HG03575 (cell line): Measurements from ENCODE around the gene IRF4.
A peak's percentile ranks its signal among the peaks of the same experiment; 100 is the strongest.

ENCODE experiments used
- ATAC-seq: cut with Tn5 transposase; IDR thresholded peaks from one replicate; pipeline ENCODE4 v1.9.1; 2021; ENCODE audit not compliant: unreplicated experiment, insufficient number of reproducible peaks, low FRiP score; ENCODE audit errors: extremely low read depth

The IRF4 gene

DNA sequence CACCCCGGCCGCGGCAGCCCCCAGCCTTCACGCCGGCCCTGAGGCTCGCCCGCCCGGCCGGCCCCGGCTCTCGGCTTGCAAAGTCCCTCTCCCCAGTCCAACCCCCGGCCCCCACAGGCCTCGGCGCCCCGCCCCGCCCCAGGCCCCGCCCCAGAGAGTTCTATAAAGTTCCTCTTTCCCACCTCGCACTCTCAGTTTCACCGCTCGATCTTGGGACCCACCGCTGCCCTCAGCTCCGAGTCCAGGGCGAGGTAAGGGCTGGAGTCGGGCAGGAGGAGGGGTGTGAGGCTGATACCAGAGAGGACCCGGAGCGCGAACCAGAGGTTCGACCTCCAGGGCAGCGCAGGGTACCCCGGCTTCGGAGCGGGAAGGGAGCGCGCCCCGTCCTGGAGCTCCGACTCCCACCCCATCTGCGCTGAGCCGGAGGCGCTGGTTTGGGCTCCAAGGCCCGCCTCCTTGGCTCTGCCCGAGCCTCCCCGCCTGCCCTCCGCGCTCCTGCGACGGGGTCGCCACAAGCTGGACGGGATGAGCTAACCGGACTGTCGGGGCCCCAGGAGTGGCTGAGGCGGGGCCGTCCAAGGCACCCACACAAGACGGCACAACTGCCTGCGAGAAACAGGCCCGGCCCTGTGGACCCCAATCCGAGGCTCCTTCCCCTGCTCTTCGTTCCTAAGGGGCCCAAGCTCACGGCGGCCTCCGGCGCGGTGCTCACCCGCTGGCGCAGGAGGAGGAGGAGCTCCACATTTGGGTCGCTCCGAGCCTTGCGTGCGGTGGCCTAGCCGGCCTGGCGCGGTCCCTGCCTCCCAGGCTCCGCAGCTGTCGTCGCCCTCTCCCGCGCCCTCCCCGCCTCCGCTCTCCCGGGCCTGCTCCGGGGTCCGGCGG is at the start of gene IRF4:
TSS of gene IRF4 (plus strand) at position 194 of the 882 bp plus-strand sequence. CDS start 1,401 bp downstream, outside the sequence.
- no peak for ATAC-seq

DNA sequence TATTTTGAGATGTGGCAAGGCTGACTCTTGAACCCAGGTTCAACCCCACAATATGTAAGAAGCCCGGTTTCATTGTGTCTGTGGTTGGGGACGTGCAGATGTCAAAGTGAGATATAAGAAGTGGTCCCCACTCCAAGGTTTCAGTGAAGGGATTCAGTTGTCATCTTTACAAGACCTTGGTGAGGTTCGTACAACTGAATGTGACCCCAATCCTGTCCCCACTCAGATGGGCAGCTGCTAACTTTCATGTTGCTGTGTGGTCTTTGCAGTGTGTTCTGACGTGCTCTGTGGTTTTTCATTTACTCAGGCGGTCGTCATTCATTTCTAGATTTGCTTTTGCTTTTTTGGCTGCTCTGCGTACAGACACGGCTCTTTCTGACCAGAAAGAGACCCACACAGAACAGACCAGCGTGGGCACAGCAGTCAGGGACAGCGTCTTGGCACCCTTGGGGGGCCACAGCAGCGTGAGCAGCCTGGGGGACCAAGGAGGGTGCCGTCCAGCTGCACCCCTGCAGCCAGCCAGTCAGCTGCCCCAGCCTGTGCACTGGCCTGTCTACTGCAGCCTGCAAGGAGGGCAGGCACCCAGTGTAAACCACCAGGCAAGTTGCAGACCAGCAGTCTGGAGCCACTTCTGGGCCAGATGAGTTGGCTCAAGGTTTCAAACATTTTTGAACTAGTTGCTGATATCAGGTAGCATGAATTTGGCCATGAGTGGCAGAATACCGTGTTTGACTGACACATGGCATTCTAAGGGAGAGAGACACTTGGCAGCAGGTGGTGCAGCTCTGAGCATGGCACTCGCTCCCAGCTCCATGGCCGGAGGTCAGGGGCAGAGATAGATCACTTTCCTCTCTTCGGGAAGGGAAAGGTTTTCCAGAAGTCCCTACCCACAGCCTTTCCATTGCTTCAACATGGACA is 49.4 kb upstream of the IRF4 start:
- peak; percentile 45 for ATAC-seq

DNA sequence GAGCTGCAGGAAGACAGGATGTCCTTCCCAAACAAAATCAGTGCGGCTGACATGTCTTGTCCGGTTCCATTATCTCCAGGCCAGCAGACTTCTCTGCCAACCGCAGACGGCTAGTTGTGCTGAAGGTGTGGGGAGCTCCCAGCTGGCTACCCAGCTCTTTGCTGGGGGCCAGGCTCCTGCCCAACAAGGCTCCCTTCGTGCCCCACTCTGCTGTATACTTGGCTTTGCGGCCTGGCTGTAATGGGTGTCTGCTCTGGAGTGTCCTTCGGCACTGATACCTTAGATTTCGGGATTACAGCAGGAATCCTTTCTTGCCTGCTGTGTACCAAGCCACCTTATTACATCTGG is 48.7 kb upstream of the IRF4 start:
- no peak for ATAC-seq

DNA sequence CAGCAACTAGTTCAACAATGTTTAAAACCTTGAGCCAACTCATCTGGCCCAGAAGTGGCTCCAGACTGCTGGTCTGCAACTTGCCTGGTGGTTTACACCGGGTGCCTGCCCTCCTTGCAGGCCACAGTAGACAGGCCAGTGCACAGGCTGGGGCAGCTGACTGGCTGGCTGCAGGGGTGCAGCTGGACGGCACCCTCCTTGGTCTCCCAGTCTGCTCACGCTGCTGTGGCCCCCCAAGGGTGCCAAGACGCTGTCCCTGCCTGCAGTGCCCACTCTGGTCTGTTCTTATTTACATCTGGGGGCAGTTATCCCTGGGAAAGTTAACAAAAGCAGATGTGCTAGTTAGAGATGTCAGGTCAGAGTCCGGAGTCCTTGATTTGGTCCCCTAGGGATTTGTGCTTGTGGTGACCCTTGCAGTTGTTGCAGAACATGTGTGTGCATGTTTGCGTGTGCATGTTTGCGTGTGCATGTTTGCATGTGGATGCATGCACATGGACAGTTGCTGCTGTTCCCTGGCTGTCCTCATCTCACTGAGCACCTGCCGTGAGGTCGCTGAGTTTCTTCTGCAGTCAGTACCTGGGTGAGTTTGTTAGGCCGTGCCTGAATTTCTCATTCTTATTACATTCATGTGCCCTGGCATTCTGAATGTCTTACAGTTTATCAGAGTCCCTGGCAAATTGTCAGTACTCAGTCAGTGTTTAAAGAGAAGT is 48.2 kb upstream of the IRF4 start:
- no peak for ATAC-seq

DNA sequence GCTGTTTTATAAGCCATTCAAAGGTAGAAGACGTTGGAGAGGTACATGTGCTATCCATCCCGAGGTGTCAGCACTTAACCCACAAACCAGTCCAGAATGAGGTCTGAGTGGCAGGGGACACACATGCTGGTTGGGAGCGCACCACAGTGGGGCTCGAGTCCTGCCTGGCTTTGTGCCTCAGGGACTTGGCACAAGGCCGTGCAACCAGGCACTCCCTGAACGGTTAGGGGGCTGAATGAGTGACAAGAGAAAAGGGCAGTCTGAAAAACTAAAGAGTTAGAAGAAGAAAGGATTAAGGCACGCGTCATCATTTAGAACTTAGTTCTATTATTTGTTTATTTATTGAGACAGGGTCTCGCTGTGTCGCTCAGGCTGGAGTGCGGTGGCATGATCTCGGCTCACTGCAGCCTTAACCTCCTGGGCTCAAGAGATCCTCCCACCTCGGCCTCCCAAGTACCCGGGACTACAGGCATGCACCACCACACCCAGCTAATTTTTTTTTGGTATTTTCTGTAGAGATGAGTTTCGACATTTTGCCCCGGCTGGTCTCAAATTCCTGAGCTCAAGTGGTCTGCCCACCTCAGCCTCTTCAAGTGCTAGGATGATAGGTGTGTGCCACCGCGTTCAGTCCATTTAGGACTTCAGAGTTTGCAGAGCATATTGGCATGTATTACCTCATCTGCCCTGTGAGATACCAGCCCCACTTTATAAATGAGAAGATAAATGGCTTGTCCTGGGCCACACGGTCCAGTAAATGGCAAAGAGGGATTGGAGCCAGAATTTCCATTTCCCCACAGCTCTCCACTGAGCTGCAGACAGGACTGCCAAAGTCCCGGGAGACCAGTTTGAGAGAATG is 47.4 kb upstream of the IRF4 start:
- no peak for ATAC-seq

DNA sequence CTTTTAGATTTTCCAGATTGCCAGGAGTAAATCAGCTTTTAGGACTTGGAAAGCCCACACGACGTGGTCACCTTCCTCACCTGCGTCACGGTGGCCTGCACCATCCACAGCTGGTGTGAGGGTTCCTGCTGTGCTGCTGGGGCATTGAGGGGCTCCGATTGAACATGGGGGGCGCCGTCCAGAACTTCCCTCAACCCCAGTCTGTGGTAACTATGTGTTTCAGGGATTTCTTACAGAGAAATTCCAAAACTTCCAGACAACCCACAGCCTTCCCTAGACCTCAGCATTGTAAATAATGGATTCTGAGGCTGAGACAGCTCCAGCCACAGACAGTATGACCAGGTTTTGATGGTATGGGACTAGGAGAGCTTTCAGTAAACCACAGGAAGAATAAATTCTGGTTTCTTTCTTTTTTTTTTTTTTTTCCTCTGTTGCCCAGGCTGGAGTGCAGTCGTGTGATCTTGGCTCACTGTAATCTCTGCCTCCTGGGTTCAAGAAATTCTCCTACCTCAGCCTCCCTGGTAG is 46.7 kb upstream of the IRF4 start:
- no peak for ATAC-seq

DNA sequence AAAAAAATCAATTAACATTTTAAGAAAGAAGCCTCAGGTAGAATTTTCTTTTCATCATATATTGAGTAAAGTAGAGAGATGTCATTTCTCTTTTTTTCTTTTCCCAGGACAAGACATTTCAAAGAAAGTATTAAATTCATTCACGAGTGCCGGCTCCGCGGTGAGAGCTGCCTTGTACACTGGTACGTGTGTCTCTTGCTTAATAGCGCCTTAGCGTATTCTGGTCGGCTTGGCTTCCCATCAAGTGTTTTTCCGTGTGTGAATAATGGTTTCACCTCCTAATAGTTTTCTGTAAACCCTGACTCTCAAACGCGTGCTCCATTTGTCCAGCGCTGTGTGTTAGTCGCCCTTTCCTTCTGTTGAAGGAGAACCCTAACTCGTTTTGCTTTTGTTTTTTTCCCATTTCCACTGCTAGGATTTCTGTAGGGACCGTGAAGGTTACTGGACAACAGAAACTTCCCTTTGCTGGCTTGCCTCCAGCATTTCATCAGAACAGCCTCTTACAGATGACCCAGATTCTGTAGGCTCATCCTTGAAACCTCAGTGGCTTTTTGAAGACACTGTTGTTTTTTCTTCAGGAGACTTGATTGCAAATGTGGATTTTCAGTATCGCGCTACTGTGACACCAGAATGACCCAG is 45.7 kb upstream of the IRF4 start:
- ATAC-seq = no peak

DNA sequence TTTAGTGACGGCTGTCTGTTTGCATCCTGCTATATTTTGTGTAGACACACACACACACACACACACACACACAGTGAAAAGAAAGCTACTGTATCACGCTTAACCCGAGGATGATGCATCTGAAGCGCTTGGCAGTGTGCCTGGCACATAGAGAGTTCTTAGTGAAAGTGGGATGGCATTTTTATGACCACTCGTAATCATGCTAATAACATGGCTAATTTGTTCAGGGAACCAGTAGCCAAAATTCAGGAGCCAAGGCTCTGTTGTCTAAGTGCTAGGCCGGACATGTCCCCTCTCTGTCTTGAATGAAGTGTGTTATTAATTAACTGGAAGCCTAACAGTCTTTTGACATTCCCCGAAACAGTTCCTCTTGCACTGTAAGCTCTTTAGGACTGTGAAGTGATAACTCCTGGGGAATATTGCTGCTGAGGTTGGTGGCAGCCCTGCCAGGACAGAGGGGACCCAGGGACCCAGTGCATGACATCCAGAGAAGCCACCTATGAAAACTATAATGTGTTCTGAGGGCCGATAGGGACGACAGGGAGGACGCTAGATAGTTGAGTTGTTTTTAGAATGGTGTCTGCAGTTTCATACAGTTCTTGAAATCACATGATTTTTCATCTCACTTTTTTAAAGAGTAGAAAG is 45.0 kb upstream of the IRF4 start:
- no peak for ATAC-seq

DNA sequence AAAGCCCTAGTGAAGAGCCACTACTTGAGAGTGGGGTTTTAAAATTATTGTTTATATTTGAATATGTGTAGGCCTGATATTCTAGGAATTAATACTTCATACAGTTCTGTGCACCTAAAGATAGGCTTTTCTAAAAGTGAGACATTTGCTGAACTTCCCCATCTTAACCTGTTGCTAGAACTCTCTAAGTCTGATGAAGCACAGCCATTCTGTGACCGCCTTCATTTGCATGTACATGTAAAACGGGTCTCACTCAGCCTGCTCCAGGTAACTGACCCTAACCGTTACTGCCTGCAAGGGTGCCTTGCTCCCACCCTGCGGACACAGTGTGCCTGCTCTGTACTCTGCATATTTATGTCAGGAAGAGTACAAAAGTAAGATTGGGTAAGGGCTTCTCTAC is 44.3 kb upstream of the IRF4 start:
- peak; percentile 80 for ATAC-seq

DNA sequence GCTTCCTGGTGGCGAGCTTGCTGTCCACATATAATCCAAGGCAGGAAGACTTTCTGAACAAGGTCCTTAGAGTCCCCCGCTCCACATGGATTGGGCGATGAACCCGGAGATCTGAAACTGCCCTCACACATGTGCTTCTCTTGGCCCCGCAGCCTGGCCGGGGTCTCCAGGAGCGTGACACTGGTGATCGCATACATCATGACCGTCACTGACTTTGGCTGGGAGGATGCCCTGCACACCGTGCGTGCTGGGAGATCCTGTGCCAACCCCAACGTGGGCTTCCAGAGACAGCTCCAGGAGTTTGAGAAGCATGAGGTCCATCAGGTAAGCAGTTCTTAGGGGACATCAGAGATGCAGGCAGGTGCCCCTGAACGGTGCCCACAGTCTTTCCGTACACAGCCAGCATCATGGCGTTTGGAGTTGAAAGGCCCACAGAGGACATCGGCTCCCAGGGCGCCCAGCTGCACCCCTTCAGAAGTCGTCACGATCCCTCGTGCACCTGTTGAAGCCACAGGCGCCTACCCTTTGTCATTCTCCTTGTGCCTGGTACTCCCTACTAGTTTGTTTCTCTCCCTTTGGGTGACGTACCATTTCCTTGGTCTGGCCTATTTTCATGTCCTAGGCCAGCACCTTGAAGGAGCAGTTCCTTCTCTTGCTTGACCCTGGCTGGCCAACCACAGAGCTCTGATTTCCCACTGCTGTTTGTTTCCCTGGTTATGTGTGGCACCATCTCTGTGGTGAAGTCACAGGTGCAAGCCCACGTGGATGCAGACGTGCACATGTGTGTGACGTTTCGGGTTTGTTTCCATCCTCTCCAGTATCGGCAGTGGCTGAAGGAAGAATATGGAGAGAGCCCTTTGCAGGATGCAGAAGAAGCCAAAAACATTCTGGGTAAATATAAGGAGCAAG is 43.3 kb upstream of the IRF4 start:
- ATAC-seq = no peak

DNA sequence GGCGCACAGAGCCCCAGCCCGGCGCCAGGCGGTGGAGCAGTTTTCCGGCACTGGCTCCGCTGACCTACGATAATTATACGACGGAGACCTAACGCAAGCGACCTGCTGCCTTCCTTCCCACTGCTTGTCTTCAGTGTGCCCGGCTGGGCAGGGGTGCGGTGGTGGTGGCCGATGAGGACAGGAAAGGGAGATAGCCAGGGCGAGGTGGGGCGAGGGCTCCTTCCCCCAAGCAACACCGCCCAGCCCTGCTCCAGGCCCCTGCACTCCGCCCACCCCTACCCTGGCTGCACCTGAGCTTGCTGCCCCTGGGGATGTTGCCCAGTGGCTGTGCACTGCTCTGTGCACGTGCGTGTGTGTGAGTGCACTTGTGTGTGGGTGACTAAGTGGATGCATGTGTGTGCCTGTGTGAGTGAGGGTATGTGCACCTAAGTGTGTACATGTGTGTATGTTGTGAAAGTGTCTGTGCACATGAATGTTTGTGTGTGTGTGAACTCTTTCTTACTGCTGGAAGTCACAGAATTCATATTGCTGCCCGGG is 42.6 kb upstream of the IRF4 start:
- ATAC-seq = no peak

DNA sequence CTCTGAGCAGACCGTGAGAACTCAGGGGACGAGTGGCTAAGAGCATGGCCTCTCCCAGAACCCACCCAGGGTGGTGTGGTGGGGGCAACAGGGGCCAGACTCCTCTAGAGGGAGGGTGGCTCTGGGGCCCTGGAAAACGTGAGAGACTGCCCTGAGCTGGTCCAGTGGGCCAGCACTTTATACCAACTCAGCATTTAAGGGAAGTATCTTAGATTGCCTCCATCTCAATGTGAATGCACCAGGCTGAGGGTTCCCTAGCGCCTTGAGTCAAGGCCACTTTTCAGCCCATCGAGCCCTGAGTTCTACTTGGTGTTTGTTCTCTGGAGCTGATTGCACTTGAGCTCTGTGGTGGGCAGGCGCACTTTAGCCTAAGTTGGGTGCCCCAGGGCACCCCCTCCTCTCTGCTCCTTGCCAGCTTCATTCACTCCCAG is 42.0 kb upstream of the IRF4 start:
- ATAC-seq = no peak

DNA sequence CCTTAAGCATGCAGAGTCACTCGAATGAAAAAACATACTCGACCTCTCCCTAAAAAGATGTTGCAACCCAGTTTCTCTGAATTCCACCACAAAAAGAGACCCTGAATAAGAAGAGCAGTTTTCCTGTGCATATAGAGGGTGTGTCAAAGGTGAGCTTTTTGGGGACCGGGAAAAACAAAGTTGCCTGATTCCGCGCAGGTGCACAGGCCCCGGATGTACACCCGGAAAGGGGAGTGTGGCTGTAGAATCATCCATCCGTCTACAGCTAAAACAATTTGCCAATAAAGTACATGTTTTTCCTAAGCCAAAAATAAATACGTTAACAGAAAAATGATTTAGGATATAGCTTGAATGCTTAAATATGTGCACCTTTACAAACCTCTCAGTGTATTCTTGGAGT is 41.2 kb upstream of the IRF4 start:
- no peak for ATAC-seq

DNA sequence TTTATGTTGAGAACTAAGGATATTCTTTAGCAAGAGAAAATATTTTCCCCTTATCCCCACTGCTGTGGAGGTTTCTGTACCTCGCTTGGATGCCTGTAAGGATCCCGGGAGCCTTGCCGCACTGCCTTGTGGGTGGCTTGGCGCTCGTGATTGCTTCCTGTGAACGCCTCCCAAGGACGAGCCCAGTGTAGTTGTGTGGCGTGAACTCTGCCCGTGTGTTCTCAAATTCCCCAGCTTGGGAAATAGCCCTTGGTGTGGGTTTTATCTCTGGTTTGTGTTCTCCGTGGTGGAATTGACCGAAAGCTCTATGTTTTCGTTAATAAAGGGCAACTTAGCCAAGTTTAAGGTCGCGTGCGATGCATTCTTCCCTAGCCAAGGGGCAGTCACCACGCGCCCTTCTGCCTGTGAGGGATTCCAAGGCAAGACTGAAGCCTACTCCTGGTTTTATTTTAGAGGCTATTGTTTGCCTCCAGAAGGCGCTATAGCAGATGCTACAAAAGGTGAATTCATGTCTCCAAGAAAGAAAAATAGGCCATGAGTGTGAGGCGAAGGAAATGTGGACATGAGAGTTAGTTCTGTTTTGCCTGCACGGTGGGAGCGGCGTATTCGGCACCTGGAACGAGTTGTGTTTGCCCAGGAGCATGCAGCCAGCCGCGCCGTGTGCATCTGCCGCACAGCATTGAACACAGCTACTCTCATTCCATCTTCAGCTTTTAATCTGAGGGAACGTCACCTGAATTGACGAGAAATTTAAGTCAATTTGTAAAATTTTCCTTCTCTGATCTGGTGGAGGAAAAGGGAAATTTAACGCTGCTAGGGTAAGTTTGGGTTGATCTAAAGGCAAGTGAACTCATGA is 40.3 kb upstream of the IRF4 start:
- no peak for ATAC-seq

DNA sequence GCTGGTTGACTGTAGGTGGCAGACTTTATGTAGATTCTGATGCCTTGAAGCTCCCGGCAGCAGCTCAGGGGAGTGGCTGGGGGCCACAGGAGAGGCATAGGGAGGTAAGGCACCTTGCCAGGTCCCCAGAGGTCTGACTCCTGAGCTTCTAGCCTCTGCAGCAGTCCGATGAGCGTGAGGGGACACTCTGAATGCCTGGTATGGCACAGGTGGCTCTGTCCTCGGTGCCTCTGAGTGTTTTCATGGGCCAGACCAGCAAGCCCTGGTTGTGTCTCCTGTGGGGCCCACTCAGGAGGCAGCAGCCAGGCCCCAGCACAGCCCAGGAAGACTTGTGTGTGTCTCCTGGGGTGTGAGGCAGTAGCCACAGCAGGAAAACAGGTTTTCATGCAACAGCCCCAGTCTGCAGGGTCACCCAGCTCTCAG is 39.7 kb upstream of the IRF4 start:
- no peak for ATAC-seq
